Neuronal stem cell (in vitro differentiated cells): Measurements from ENCODE around the gene MXRA8.

Experiments
- DNase-seq: peaks from one replicate; pipeline ENCODE4 v3.0.0-alpha.2; 2013; ENCODE audit warnings: low spot score
- H2AFZ ChIP-seq: one replicate; pipeline ENCODE4 v1.6.1; 2013; ENCODE audit warnings: mild to moderate bottlenecking, low read length, inconsistent platforms
- H2AK5ac ChIP-seq: 2 replicates; pipeline ENCODE4 v1.6.1; 2013; ENCODE audit warnings: low read depth, mild to moderate bottlenecking, inconsistent platforms, low read length, moderate library complexity, mixed read lengths
- H2BK120ac ChIP-seq: 2 replicates; pipeline ENCODE4 v1.6.1; 2013; ENCODE audit warnings: low read depth, mild to moderate bottlenecking, inconsistent platforms, low read length, moderate library complexity, mixed read lengths
- H2BK12ac ChIP-seq: one replicate; pipeline ENCODE4 v1.6.1; 2013; ENCODE audit warnings: low read length, inconsistent platforms
- H2BK15ac ChIP-seq: 2 replicates; pipeline ENCODE4 v1.6.1; 2013; ENCODE audit warnings: mild to moderate bottlenecking, low read length, inconsistent platforms, mixed read lengths
- H2BK5ac ChIP-seq: one replicate; pipeline ENCODE4 v1.6.1; 2013; ENCODE audit warnings: inconsistent platforms, mild to moderate bottlenecking, low read length, moderate library complexity
- H3K14ac ChIP-seq: one replicate; pipeline ENCODE4 v1.6.1; 2013; ENCODE audit warnings: low read length, inconsistent platforms
- H3K18ac ChIP-seq: 2 replicates; pipeline ENCODE4 v1.6.1; 2013; ENCODE audit warnings: low read length, inconsistent platforms
- H3K23ac ChIP-seq: 2 replicates; pipeline ENCODE4 v1.6.1; 2013; ENCODE audit warnings: low read depth, mild to moderate bottlenecking, mixed read lengths, low read length, inconsistent platforms; ENCODE audit not compliant: poor library complexity
- H3K27ac ChIP-seq: replicated peaks from 3 replicates; pipeline ENCODE4 v1.5.1; 2013; ENCODE audit warnings: low read length, inconsistent platforms
- H3K27me3 ChIP-seq, 3 experiments: 2 replicates each; pipeline ENCODE4 v1.6.1; 2013; ENCODE audit warnings: low read length in 3 of 3, mild to moderate bottlenecking in 2 of 3, inconsistent platforms in 1 of 3, low read depth in 1 of 3, mixed read lengths in 1 of 3, moderate library complexity in 1 of 3; ENCODE audit not compliant: control insufficient read depth in 3 of 3, insufficient read depth in 3 of 3
- H3K36me3 ChIP-seq, 2 donors: replicated peaks in 1 of 2; 2 replicates each; pipeline ENCODE4 v1.6.1; 2013; ENCODE audit warnings: low read length in 2 of 2; ENCODE audit not compliant: control insufficient read depth in 2 of 2, insufficient read depth in 2 of 2
- H3K4ac ChIP-seq: 2 replicates; pipeline ENCODE4 v1.6.1; 2013; ENCODE audit warnings: inconsistent platforms, mild to moderate bottlenecking, low read length, moderate library complexity
- H3K4me1 ChIP-seq, 2 donors: 1 replicate in 1 of 2; 2 replicates in 1 of 2; pipeline ENCODE4 v1.6.1; 2013; ENCODE audit warnings: low read length in 2 of 2, low read depth in 1 of 2; ENCODE audit not compliant: control insufficient read depth in 2 of 2, insufficient read depth in 1 of 2
- H3K4me2 ChIP-seq: one replicate; pipeline ENCODE4 v1.6.1; 2013; ENCODE audit warnings: mild to moderate bottlenecking, low read length, inconsistent platforms; ENCODE audit not compliant: insufficient read depth, poor library complexity, severe bottlenecking
- H3K4me3 ChIP-seq, 2 donors: 2 replicates each; pipeline ENCODE4 v1.5.1; 2013; ENCODE audit warnings: low read length in 2 of 2, mild to moderate bottlenecking in 2 of 2, inconsistent platforms in 1 of 2, moderate library complexity in 1 of 2
- H3K79me1 ChIP-seq: one replicate; pipeline ENCODE4 v1.6.1; 2013; ENCODE audit warnings: low read depth, mild to moderate bottlenecking, inconsistent platforms, low read length, moderate library complexity
- H3K9ac ChIP-seq: one replicate; pipeline ENCODE4 v1.6.1; 2013; ENCODE audit warnings: mild to moderate bottlenecking, low read depth, low read length, inconsistent platforms; ENCODE audit not compliant: poor library complexity
- H3K9me3 ChIP-seq, 2 donors: replicated peaks in 1 of 2; 2 replicates each; pipeline versions ENCODE3 to v1.6.1; 2013; ENCODE audit warnings: low read length in 2 of 2, mild to moderate bottlenecking in 2 of 2, inconsistent platforms in 1 of 2, low read depth in 1 of 2, mixed read lengths in 1 of 2, moderate library complexity in 1 of 2; ENCODE audit not compliant: control insufficient read depth in 2 of 2, insufficient read depth in 1 of 2
- H4K8ac ChIP-seq: one replicate; pipeline ENCODE4 v1.6.1; 2013; ENCODE audit warnings: low read depth, mild to moderate bottlenecking, inconsistent platforms, low read length, moderate library complexity
- H4K91ac ChIP-seq: one replicate; pipeline ENCODE4 v1.6.1; 2013; ENCODE audit warnings: low read length, low read depth, mild to moderate bottlenecking, inconsistent platforms; ENCODE audit not compliant: poor library complexity
- WGBS, 2 donors: extraction: QIAGEN DNeasy Blood & Tissue Kit; methylation state at CpG; one replicate each; pipeline ENCODE4 v1.1.7; 2013; ENCODE audit warnings: missing lambda C conversion rate in 2 of 2, mixed read lengths in 1 of 2; ENCODE audit not compliant: insufficient read length in 2 of 2, insufficient replicate concordance in 1 of 2; ENCODE audit errors: extremely low coverage in 2 of 2; 5-methylcytosine and 5-hydroxymethylcytosine counted together

MXRA8 gene

DNA sequence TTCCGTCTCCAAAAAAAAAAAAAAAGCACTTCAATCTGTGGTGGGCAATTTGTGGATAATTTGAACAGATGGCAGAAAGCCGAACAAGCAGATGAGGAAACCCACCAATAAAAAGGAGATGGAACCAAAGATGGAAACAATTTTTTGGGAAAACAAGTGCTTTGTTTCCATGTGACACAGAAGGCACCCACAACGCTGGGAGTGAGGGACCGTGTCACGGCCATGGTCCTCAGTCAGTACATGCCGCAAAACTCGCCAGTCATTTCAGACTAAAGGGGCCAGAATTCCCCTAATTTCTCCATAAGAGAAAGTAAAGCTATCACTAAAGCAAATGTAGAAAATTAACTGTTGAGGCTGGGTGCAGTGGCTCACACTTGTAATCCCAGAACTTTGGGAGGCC is 35.8 kb upstream of the MXRA8 start:
- Histone ChIP-seq H3K4ac (no peak overlapping the region), H2BK120ac (no peak overlapping the region), H2BK15ac (no peak overlapping the region), H3K9me3 (peaks cover 0 to 5% of the 10 kb centered on the region in 2 donors), H4K8ac (no peak overlapping the region), H3K9ac (no peak overlapping the region), H4K91ac (no peak overlapping the region), H2BK5ac (no peak overlapping the region), H3K36me3 (peaks cover 57 to 91% of the 10 kb centered on the region in 2 donors), H3K79me1 (peaks cover 18% of the 10 kb centered on the region), H3K4me2 (no peak overlapping the region), H3K27ac (no peak overlapping the region), H3K4me3 (no peak overlapping the region), H3K4me1 (peaks cover 6 to 7% of the 10 kb centered on the region in 2 donors), H2BK12ac (no peak overlapping the region), H3K14ac (no peak overlapping the region), H3K23ac (no peak overlapping the region), H3K27me3 (no peaks in the 10 kb centered on the region), H2AFZ (no peak overlapping the region), H2AK5ac (no peak overlapping the region), H3K18ac (no peak overlapping the region)
- WGBS, 2 donors, result no CpG with 5 or more reads among the region's 7 CpGs
- DNase-seq, result no peak

DNA sequence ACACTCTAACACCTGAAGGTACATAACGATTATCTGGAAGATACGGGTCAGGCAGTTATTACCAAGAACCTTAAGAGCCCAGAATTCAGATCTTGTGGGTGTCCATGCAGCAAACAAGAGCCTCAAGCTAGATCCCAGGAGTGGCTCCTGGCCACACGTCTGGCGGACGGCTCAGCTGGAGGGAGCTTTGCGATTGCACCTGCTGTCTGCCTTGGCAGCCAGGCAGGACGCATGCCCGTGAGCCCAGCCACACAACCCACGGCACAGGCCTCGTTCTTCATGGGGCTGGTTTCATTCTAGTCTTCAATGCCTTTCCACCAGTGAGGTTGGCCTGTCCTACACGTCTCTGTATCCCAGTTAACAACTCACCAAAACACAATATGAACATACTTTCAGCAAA is 35.1 kb upstream of the MXRA8 start:
- Histone ChIP-seq H3K4me2 (no peak overlapping the region), H3K4ac (no peak overlapping the region), H2BK12ac (no peak overlapping the region), H2AFZ (no peak overlapping the region), H3K9ac (peak overlapping the region; percentile 7), H4K91ac (no peak overlapping the region), H3K4me3 (no peak overlapping the region), H2AK5ac (no peak overlapping the region), H3K4me1 (peaks cover 6% of the 10 kb centered on the region in 2 donors), H3K79me1 (peaks cover 13% of the 10 kb centered on the region), H3K18ac (no peak overlapping the region), H2BK120ac (no peak overlapping the region), H2BK5ac (no peak overlapping the region), H3K36me3 (peaks cover 57 to 97% of the 10 kb centered on the region in 2 donors), H3K27me3 (no peaks in the 10 kb centered on the region), H4K8ac (no peak overlapping the region), H2BK15ac (no peak overlapping the region), H3K9me3 (peaks cover 0 to 5% of the 10 kb centered on the region in 2 donors), H3K27ac (no peak overlapping the region), H3K23ac (no peak overlapping the region), H3K14ac (no peak overlapping the region)
- WGBS, 2 donors, result no CpG with 5 or more reads among the region's 11 CpGs
- DNase-seq, result no peak

DNA sequence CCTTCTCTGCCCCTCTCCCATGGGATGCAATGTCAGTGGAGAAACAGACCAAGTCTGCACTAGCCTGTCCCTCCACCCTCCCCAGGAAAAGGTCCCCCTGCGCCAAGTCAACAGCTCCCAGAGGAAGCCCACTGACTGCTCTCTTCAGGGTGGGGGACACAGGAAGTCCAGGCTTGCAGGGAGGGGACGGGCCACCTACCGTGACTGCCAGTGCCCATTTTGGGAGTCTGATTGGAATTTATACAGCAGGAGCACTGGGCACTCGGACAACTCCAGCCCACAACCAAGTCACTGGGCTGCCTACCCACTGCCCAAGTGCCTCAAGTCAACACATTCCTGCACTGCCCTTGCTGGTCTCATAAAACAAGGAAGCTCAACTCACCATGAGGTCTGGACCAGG is 34.7 kb upstream of the MXRA8 start:
- no peak overlapping the region for H2BK5ac ChIP-seq
- H3K27ac ChIP-seq, result no peak overlapping the region
- peaks cover 58 to 97% of the 10 kb centered on the region in 2 donors for H3K36me3 ChIP-seq
- peaks cover 2 to 4% of the 10 kb centered on the region in 2 donors for H3K4me1 ChIP-seq
- peak overlapping the region; percentile 7 for H3K9ac ChIP-seq
- peaks cover 0 to 5% of the 10 kb centered on the region in 2 donors for H3K9me3 ChIP-seq
- H4K91ac ChIP-seq, result no peak overlapping the region
- H2BK15ac ChIP-seq, result no peak overlapping the region
- no peak overlapping the region for H2AFZ ChIP-seq
- H3K23ac ChIP-seq, result no peak overlapping the region
- H3K4me2 ChIP-seq, result no peak overlapping the region
- no peak overlapping the region for H3K14ac ChIP-seq
- no peak overlapping the region for H2BK12ac ChIP-seq
- no peak overlapping the region for H3K18ac ChIP-seq
- no peak overlapping the region for H3K4ac ChIP-seq
- no peak overlapping the region for H2AK5ac ChIP-seq
- DNase-seq, result no peak
- no peak overlapping the region for H4K8ac ChIP-seq
- WGBS, 2 donors, result no CpG with 5 or more reads among the region's 4 CpGs
- no peak overlapping the region for H3K4me3 ChIP-seq
- no peak overlapping the region for H2BK120ac ChIP-seq
- no peaks in the 10 kb centered on the region for H3K27me3 ChIP-seq
- peaks cover 10% of the 10 kb centered on the region for H3K79me1 ChIP-seq

DNA sequence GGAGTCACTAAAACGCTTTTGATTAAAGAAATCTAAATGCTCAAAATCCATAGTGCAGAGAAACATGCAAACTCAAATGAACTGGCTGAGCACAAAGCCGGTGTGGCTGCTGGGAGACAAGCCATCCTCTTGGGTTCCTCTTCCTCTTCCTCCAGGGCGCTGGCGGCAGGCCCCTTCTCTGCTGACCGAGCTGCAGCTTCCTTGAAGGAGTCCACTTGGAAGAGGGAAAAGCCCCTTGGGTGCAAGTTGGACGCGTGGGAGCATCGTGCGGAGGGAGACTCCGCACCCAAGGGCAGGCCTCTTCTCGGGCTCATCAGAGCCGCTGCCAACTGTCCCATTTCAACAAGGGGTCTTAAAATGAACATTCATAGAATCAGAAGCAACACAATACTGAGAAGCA is 32.9 kb upstream of the MXRA8 start:
- DNase-seq, result no peak
- no peak overlapping the region for H3K14ac ChIP-seq
- no peaks in the 10 kb centered on the region for H3K4me1 ChIP-seq
- H2BK12ac ChIP-seq, result no peak overlapping the region
- H3K9me3 ChIP-seq, result peaks cover 0 to 5% of the 10 kb centered on the region in 2 donors
- no peak overlapping the region for H2BK5ac ChIP-seq
- no peak overlapping the region for H3K27ac ChIP-seq
- no peak overlapping the region for H2BK120ac ChIP-seq
- WGBS, 2 donors, result no CpG with 5 or more reads among the region's 12 CpGs
- no peak overlapping the region for H3K4ac ChIP-seq
- H2BK15ac ChIP-seq, result no peak overlapping the region
- H4K91ac ChIP-seq, result no peak overlapping the region
- no peak overlapping the region for H2AFZ ChIP-seq
- no peak overlapping the region for H3K4me3 ChIP-seq
- peaks cover 64 to 98% of the 10 kb centered on the region in 2 donors for H3K36me3 ChIP-seq
- no peak overlapping the region for H3K18ac ChIP-seq
- H2AK5ac ChIP-seq, result no peak overlapping the region
- H3K23ac ChIP-seq, result no peak overlapping the region
- peaks cover 10% of the 10 kb centered on the region for H3K79me1 ChIP-seq
- no peaks in the 10 kb centered on the region for H3K27me3 ChIP-seq
- H3K4me2 ChIP-seq, result no peak overlapping the region
- H3K9ac ChIP-seq, result no peak overlapping the region
- H4K8ac ChIP-seq, result peak overlapping the region; percentile 90
